Measurements from ENCODE around the gene INPP5A. TPM values are rescaled to one million over a fixed set of nuclear protein-coding genes. Genes with fewer than 3 reads are reported as not detected.

INPP5A gene
- total and polyA plus RNA-seq, 10 of the 15 experiments (the other 5 are each of a cell fraction or from before 2014, with no cell fraction given) = 0.52 to 15.0 (median 6.3) TPM

DNA sequence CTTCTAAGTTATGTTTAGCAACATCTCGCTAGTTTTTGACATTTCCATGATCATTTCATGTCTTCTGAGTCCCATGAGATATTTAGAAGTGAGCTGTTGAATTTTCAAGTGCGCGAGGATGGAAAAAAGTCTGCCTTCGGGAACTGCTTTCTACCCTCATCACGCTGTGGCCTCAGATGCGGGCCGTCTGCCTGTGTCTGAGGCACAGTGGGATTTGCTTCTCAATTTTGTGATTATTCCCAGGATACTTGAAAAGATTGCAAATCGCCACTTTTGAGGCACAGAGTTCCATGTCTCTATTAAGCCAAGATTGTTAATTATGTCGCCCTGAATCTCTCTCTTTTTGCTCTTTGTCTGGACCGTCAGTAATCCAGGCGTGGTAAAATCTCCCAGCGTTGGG is 279.1 kb downstream of the INPP5A start (continued):
- TF ChIP-seq, protein P1, sequence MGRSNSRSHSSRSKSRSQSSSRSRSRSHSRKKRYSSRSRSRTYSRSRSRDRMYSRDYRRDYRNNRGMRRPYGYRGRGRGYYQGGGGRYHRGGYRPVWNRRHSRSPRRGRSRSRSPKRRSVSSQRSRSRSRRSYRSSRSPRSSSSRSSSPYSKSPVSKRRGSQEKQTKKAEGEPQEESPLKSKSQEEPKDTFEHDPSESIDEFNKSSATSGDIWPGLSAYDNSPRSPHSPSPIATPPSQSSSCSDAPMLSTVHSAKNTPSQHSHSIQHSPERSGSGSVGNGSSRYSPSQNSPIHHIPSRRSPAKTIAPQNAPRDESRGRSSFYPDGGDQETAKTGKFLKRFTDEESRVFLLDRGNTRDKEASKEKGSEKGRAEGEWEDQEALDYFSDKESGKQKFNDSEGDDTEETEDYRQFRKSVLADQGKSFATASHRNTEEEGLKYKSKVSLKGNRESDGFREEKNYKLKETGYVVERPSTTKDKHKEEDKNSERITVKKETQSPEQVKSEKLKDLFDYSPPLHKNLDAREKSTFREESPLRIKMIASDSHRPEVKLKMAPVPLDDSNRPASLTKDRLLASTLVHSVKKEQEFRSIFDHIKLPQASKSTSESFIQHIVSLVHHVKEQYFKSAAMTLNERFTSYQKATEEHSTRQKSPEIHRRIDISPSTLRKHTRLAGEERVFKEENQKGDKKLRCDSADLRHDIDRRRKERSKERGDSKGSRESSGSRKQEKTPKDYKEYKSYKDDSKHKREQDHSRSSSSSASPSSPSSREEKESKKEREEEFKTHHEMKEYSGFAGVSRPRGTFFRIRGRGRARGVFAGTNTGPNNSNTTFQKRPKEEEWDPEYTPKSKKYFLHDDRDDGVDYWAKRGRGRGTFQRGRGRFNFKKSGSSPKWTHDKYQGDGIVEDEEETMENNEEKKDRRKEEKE (IDR thresholded peaks at IDR 0.05) = no peak
- TF ChIP-seq SMAD1 (IDR thresholded peaks at IDR 0.05; ENCODE audit: low read depth, partially characterized antibody) = no peak
- TF ChIP-seq SREBF1 (IDR thresholded peaks at IDR 0.05; ENCODE audit: low read length) = no peak
- TF ChIP-seq, protein P2, sequence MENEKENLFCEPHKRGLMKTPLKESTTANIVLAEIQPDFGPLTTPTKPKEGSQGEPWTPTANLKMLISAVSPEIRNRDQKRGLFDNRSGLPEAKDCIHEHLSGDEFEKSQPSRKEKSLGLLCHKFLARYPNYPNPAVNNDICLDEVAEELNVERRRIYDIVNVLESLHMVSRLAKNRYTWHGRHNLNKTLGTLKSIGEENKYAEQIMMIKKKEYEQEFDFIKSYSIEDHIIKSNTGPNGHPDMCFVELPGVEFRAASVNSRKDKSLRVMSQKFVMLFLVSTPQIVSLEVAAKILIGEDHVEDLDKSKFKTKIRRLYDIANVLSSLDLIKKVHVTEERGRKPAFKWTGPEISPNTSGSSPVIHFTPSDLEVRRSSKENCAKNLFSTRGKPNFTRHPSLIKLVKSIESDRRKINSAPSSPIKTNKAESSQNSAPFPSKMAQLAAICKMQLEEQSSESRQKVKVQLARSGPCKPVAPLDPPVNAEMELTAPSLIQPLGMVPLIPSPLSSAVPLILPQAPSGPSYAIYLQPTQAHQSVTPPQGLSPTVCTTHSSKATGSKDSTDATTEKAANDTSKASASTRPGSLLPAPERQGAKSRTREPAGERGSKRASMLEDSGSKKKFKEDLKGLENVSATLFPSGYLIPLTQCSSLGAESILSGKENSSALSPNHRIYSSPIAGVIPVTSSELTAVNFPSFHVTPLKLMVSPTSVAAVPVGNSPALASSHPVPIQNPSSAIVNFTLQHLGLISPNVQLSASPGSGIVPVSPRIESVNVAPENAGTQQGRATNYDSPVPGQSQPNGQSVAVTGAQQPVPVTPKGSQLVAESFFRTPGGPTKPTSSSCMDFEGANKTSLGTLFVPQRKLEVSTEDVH (IDR thresholded peaks at IDR 0.05; ENCODE audit: low read depth, partially characterized antibody) = no peak
- no peak for TF ChIP-seq POU2F2 (IDR thresholded peaks at IDR 0.05; ENCODE audit: borderline replicate concordance, low read depth, low read length)

DNA sequence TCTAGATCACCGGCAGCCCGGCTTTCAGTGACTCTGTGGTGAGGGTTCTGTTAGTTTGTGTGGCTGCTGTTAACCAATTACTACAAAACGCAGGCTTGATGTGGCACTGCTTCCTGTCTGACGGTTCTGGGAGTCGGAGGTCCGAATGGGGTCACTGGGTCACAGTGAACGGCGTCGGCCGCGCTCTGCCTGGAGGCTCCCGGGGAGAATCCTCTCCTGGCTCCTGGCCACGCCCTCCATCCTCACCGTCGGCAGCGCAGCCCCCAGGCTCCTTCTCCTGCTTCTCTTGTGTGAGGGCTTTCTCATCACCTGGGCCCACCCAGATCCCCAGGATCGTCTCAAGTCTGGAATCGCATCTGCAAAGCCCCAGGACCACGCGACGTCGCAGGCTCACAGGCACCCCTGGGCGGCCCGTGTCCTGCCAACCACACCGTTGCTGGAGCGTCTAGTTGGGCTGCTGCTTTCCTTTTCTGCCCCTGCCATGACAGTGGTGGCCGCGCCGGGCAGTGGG is 280.2 kb downstream of the INPP5A start:
- CTCF ChIA-PET = no interaction called here
- Histone ChIP-seq H2AFZ (ENCODE audit: control insufficient read depth, low read depth, low read length) (no peak overlapping the region), H3K4me2 (ENCODE audit: control insufficient read depth, insufficient read depth) (no peak overlapping the region), H3K4me1 (ENCODE audit: control insufficient read depth, insufficient read depth, low read length) (no peaks in the 10 kb centered on the region), H3K36me3 (ENCODE audit: control insufficient read depth in 2 of 2, insufficient read depth in 2 of 2, low read length in 1 of 2) (no peaks in the 10 kb centered on the region), H3K27ac (ENCODE audit: control insufficient read depth, insufficient read depth) (no peak overlapping the region), H3K9me3 (replicated peaks; ENCODE audit: control insufficient read depth, insufficient read depth, low read length) (no peaks in the 10 kb centered on the region; the same call in 2 of the 3 replicates), H3K27me3 (replicated peaks in 1 of 2; ENCODE audit: control insufficient read depth in 2 of 2, insufficient read depth in 2 of 2, low read length in 1 of 2) (no peaks in the 10 kb centered on the region), H3K79me2 (ENCODE audit: control insufficient read depth, insufficient read depth, low read length) (no peaks in the 10 kb centered on the region), H3K4me3 (no peak overlapping the region), H3K9ac (ENCODE audit: control insufficient read depth, insufficient read depth, low read length) (no peak overlapping the region), H4K20me1 (ENCODE audit: control insufficient read depth, insufficient read depth) (no peaks in the 10 kb centered on the region)
- SMC1A ChIA-PET (ENCODE audit: uncharacterized antibody, unreplicated experiment) = no interaction called here
- WGBS (ENCODE audit: insufficient coverage, insufficient replicate concordance, low lambda C conversion rate, missing lambda C conversion rate) = 60% methylated on average over 29 of the region's 29 CpGs
- intact Hi-C loops (cut with micrococcal nuclease; ENCODE audit: unreplicated experiment) (no loop called here), in situ Hi-C loops (cut with MboI) (no loop called here)
- RAD21 ChIA-PET (ENCODE audit: unreplicated experiment) = no interaction called here
- DNase-seq (ENCODE audit: low read depth, low spot score) (no peak), ATAC-seq (no peak), FAIRE-seq (no peak)
- no TSS peak for BruUV-seq (replicated peaks)
- POLR2A ChIA-PET = no interaction called here
- TF ChIP-seq, protein P3, sequence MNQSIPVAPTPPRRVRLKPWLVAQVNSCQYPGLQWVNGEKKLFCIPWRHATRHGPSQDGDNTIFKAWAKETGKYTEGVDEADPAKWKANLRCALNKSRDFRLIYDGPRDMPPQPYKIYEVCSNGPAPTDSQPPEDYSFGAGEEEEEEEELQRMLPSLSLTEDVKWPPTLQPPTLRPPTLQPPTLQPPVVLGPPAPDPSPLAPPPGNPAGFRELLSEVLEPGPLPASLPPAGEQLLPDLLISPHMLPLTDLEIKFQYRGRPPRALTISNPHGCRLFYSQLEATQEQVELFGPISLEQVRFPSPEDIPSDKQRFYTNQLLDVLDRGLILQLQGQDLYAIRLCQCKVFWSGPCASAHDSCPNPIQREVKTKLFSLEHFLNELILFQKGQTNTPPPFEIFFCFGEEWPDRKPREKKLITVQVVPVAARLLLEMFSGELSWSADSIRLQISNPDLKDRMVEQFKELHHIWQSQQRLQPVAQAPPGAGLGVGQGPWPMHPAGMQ (IDR thresholded peaks at IDR 0.05; ENCODE audit: borderline replicate concordance) = no peak
- TF ChIP-seq YBX1 (IDR thresholded peaks at IDR 0.05) (no peak), DPF2 (IDR thresholded peaks at IDR 0.05) (no peak), MTA2 (IDR thresholded peaks at IDR 0.05; ENCODE audit: low read depth) (no peak), FOXK2 (IDR thresholded peaks at IDR 0.05) (no peak), CEBPB (IDR thresholded peaks at IDR 0.05; ENCODE audit: borderline replicate concordance in 1 of 2, low read depth in 2 of 2, low read length in 2 of 2) (no peak), CBFB (IDR thresholded peaks at IDR 0.05; ENCODE audit: low read depth) (no peak)
- TF ChIP-seq, protein P4, sequence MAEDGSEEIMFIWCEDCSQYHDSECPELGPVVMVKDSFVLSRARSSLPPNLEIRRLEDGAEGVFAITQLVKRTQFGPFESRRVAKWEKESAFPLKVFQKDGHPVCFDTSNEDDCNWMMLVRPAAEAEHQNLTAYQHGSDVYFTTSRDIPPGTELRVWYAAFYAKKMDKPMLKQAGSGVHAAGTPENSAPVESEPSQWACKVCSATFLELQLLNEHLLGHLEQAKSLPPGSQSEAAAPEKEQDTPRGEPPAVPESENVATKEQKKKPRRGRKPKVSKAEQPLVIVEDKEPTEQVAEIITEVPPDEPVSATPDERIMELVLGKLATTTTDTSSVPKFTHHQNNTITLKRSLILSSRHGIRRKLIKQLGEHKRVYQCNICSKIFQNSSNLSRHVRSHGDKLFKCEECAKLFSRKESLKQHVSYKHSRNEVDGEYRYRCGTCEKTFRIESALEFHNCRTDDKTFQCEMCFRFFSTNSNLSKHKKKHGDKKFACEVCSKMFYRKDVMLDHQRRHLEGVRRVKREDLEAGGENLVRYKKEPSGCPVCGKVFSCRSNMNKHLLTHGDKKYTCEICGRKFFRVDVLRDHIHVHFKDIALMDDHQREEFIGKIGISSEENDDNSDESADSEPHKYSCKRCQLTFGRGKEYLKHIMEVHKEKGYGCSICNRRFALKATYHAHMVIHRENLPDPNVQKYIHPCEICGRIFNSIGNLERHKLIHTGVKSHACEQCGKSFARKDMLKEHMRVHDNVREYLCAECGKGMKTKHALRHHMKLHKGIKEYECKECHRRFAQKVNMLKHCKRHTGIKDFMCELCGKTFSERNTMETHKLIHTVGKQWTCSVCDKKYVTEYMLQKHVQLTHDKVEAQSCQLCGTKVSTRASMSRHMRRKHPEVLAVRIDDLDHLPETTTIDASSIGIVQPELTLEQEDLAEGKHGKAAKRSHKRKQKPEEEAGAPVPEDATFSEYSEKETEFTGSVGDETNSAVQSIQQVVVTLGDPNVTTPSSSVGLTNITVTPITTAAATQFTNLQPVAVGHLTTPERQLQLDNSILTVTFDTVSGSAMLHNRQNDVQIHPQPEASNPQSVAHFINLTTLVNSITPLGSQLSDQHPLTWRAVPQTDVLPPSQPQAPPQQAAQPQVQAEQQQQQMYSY (CRISPR knock-in tag; IDR thresholded peaks at IDR 0.05) = no peak

All from GM12878 (cell line).